Breast epithelium (tissue), 3 donors: ENCODE data around the gene TMEM87B. TPM values are rescaled to one million over a fixed set of nuclear protein-coding genes. Genes with fewer than 3 reads are reported as not detected.

ENCODE experiments used
- total RNA-seq, 3 donors: library from RNA; depleted of rRNA; stranded (reverse); fragments of >200 nt; gene quantifications; one replicate each; pipeline ENCODE4 v1.1.0, GENCODE V29; 2016

TMEM87B gene
- total RNA-seq, 3 donors from 2014 or later: 16.2 to 52.0 (median 38.3) TPM

Other genes with a start within 250 kb of the TMEM87B start
- gene ANAPC1, start 171.1 kb upstream of the TMEM87B start, total RNA-seq: 10 to 100 TPM; 45.0 to 52.8 (median 49.5) TPM
- 10 to 100 TPM; 21.0 to 84.3 (median 36.3) TPM for gene MERTK, start 156.7 kb upstream of the TMEM87B start, total RNA-seq
- 10 to 100 TPM in 2 of 3 donors, 1 to 10 TPM in 1; 9.2 to 15.7 (median 11.0) TPM for gene FBLN7, start 83.1 kb downstream of the TMEM87B start, total RNA-seq
- gene ZC3H8, start 199.8 kb downstream of the TMEM87B start, total RNA-seq: 10 to 100 TPM; 17.0 to 38.3 (median 17.0) TPM
- gene ZC3H6, start 220.3 kb downstream of the TMEM87B start, total RNA-seq: 10 to 100 TPM; 14.4 to 20.3 (median 18.2) TPM